SJSA1 (cell line): ENCODE results near the gene ADAMTS1. TPM values are rescaled to one million over a fixed set of nuclear protein-coding genes. Genes with fewer than 3 reads are reported as not detected.

Experiments
- DNase-seq, 2 experiments: peaks; one replicate each; pipeline ENCODE4 v3.0.0-alpha.2; 2015 to 2020; ENCODE audit warnings: low spot score in 2 of 2, low read depth in 1 of 2
- H3K27ac ChIP-seq: fragments of 250-450 bp; sonication (Bioruptor Pico); 2 replicates; pipeline ENCODE4 v1.5.1; 2020; ENCODE audit warnings: mild to moderate bottlenecking, moderate library complexity
- H3K27me3 ChIP-seq: fragments of 250-450 bp; sonication (Bioruptor Pico); replicated peaks from 2 replicates; pipeline ENCODE4 v1.5.1; 2020; ENCODE audit warnings: mild to moderate bottlenecking, moderate library complexity
- H3K36me3 ChIP-seq: fragments of 250-450 bp; sonication (Bioruptor Pico); 2 replicates; pipeline ENCODE4 v1.5.1; 2020; ENCODE audit warnings: mild to moderate bottlenecking
- H3K4me1 ChIP-seq: fragments of 250-450 bp; sonication (Bioruptor Pico); replicated peaks from 2 replicates; pipeline ENCODE4 v1.6.1; 2021; ENCODE audit warnings: mild to moderate bottlenecking
- H3K4me3 ChIP-seq: fragments of 250-450 bp; sonication (Bioruptor Pico); 2 replicates; pipeline ENCODE4 v1.5.1; 2020; ENCODE audit warnings: mild to moderate bottlenecking
- H3K9me3 ChIP-seq: fragments of 250-450 bp; sonication (Bioruptor Pico); replicated peaks from 2 replicates; pipeline ENCODE4 v1.5.1; 2020; ENCODE audit warnings: mild to moderate bottlenecking
- total RNA-seq: library from RNA; depleted of rRNA; stranded (reverse); fragments of >200 nt; shearing (Covaris generic); gene quantifications from 2 replicates; pipeline ENCODE4 v1.2.3, GENCODE V29; 2014

ADAMTS1 gene
- total RNA-seq, 1 experiment from 2014 or later: 57.6 TPM

DNA sequence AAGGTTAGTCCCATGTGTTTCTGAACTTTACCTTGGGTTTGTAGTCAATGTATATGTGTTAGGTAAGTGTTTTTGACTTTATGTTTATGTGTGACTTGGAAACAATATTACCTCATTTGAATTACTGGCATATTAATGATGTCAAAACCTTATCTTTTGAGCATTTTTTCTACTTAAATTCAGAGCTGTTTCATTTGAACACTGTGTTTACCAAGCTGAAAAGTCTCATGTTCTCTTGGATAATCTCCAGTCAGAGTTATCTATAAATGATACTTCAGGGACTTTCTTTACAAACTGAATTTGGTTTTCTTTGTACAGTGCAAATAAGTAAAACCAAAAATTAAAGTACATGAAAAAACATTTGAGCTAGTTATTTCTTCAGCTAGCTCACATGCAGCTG is 30.0 kb downstream of the ADAMTS1 start:
- Histone ChIP-seq H3K4me3 (no peak overlapping the region), H3K4me1 (peaks cover 70% of the 10 kb centered on the region), H3K27me3 (no peaks in the 10 kb centered on the region), H3K9me3 (no peaks in the 10 kb centered on the region), H3K27ac (peak overlapping the region; percentile 66), H3K36me3 (no peaks in the 10 kb centered on the region)
- no peak for DNase-seq

DNA sequence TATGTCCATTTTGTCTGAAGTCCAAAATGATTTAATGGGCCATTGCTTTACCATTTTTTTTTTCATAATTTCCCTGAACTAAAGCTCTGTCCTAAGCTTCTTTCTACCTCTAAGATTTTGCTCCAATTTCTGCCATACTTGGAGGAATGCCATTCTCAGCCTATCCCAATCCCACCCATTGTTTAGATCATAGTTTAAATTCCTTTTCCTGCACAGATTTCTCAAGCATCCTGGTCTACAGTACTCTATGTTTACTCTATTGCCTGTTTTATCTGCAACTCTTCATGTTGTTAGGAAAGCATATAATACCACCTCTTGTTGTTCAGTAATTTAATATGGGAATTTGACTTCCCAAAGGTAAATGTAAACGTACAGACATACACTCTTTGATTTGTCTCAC is 30.8 kb downstream of the ADAMTS1 start:
- H3K4me1 ChIP-seq: peaks cover 70% of the 10 kb centered on the region
- DNase-seq: peak in 1 of 2 experiments; percentile 74
- H3K9me3 ChIP-seq: no peaks in the 10 kb centered on the region
- peak overlapping the region; percentile 66 for H3K27ac ChIP-seq
- no peaks in the 10 kb centered on the region for H3K27me3 ChIP-seq
- H3K4me3 ChIP-seq: no peak overlapping the region
- H3K36me3 ChIP-seq: no peaks in the 10 kb centered on the region

DNA sequence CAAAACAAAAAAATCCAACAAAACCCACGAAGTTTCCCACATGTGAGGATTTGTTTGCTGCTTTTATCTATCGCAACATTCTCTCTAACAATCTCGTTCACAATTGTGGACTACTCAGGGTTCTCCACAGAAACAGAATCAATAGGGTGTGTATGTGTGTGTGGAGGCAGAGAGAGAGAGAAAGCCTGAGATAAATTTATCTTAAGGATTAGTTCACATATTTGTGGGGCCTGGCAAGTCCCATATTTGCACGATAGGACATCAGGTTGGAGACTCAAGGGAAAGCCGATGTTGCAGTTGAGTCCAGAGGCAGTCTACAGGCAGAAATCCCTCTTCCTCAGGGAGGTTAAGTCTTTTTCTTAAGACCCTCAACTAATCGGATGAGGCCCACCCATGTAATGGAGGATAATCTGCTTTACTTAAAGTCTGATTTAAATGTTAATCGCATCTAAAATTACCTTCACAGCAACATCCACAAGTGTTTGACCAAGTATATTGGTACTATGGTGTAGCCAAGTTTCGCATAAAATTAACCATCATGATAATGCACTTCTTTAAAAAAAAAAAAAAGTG is 31.7 kb downstream of the ADAMTS1 start:
- Histone ChIP-seq H3K9me3 (no peaks in the 10 kb centered on the region), H3K4me3 (no peak overlapping the region), H3K4me1 (peaks cover 69% of the 10 kb centered on the region), H3K27ac (peak overlapping the region; percentile 66; the same call in 1 of the 2 replicates), H3K36me3 (no peaks in the 10 kb centered on the region), H3K27me3 (no peaks in the 10 kb centered on the region)
- DNase-seq: peak in 1 of 2 experiments; percentile 28

DNA sequence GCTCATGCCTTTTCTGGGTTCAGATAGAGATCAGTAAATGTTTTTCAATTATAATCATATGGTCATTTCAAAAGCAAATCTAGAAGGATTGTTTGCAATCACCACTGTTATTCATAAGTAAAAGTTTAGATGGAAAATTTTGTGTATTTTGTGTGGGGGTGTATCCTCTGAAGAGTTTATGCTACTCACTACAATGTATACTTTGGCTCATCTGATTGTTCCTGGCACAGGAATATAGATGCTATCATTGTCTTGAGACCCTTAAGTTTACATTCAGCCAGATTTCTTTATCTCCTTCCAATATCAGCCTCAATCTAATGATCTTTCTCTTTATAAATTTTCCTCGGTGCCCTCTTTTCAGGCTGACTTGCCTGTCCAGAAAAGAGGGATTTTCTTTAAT is 33.0 kb downstream of the ADAMTS1 start:
- Histone ChIP-seq H3K27me3 (no peaks in the 10 kb centered on the region), H3K27ac (no peak overlapping the region), H3K9me3 (no peaks in the 10 kb centered on the region), H3K4me1 (peaks cover 75% of the 10 kb centered on the region), H3K36me3 (no peaks in the 10 kb centered on the region), H3K4me3 (no peak overlapping the region)
- no peak for DNase-seq

DNA sequence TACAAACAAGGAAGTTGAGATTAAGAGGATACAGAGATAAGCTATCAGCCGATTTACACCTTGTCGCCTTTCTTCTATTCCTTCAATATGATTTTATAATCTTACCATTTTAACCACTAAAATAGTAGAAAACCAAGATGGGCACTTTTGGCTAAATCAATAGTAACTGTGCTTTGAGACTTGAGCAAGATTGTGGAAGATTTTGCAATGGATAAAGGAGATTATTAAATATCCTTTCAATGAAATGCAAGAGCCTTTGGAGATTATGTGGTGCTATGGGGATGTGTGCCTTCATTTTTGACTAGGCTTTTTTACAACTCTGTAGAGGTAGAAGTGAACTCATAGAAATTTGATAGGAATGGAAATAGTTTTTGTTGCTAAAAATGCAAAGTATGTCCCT is 33.7 kb downstream of the ADAMTS1 start:
- peak overlapping the region; percentile 43 for H3K27ac ChIP-seq
- no peaks in the 10 kb centered on the region for H3K9me3 ChIP-seq
- DNase-seq: no peak
- peaks cover 82% of the 10 kb centered on the region for H3K4me1 ChIP-seq
- H3K36me3 ChIP-seq: no peaks in the 10 kb centered on the region
- H3K27me3 ChIP-seq: no peaks in the 10 kb centered on the region
- no peak overlapping the region for H3K4me3 ChIP-seq

DNA sequence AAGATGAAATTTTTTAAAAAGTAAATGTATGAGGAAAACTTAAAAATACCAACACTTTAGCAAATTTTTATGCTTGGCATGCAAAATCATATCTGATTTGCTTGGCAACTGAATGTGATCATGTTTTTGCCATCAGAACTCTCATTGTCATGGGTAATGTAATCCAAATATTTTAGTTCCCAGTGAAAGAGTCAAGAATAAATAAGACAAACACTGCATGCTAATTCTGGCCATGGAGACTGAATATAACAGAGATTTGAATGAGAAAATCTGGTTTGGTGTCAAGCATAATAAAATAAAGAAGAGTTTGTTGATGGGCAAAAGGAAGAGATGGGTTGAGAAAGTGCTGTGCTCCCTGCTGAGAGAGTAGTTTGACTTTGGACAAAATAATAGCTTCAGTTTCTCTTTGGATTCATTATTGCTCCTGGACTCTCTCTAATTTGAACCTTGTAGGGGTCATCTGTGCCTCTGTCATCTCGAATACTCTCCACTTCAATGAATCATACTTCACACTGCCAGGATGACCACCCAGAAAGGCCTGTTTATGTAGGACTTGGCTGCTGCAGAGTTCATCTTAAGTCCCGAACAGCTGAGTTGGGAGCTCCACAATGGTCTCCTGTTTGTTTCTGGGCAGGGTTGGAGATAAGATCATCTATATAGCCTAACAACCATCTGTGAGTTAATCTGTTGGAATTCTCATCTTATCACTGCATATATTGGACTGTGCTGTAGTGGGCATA is 34.4 kb downstream of the ADAMTS1 start:
- H3K4me3 ChIP-seq: no peak overlapping the region
- peak; percentile 91 to 94 for DNase-seq

DNA sequence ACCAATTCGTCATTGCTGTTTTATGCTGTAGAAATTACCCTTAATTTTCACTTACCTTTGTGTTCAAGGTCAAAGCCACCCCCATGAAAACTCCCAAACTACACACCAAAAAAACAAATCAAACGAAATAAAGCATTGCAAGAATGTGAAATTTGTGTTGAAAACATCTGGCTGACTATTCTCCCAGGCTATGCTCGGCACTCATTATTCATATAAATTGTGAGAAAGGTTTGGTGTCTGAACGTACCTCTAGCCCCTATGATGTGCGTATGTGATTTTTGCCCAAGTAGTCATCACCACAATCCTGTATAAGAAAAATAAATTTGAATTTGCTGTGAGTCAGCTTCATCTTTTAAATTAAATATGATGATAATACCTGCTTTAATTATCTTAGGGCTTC is 34.9 kb downstream of the ADAMTS1 start:
- peak overlapping the region; percentile 84 for H3K27ac ChIP-seq
- no peaks in the 10 kb centered on the region for H3K36me3 ChIP-seq
- peak in 1 of 2 experiments; percentile 63 for DNase-seq
- no peak overlapping the region for H3K4me3 ChIP-seq
- peaks cover 78% of the 10 kb centered on the region for H3K4me1 ChIP-seq
- no peaks in the 10 kb centered on the region for H3K27me3 ChIP-seq
- no peaks in the 10 kb centered on the region for H3K9me3 ChIP-seq

More for the DNA sequence above, 34.4 kb downstream of the ADAMTS1 start:
- H3K27me3 ChIP-seq: no peaks in the 10 kb centered on the region
- no peaks in the 10 kb centered on the region for H3K36me3 ChIP-seq
- H3K9me3 ChIP-seq: no peaks in the 10 kb centered on the region
- H3K27ac ChIP-seq: peak overlapping the region; percentile 84
- peaks cover 84% of the 10 kb centered on the region for H3K4me1 ChIP-seq

DNA sequence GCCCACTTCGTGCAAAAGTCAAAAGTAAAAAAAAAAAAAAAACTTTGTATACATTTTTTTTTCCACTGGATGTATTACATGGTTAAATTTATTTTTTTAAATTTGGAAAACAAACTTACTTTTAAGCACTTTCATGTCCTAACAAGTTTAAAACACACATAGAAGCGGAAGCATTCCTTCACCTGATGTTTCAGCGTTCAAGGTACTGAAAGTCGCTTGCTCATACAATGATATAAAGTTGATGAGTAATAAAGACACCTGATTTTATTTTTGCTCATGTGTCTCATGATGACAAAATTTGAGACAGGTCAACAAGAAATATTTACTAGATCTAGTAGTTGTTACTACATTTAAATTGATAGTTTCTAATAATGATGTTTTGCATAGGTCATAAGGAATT is 35.5 kb downstream of the ADAMTS1 start:
- peaks cover 73% of the 10 kb centered on the region for H3K4me1 ChIP-seq
- no peak for DNase-seq

DNA sequence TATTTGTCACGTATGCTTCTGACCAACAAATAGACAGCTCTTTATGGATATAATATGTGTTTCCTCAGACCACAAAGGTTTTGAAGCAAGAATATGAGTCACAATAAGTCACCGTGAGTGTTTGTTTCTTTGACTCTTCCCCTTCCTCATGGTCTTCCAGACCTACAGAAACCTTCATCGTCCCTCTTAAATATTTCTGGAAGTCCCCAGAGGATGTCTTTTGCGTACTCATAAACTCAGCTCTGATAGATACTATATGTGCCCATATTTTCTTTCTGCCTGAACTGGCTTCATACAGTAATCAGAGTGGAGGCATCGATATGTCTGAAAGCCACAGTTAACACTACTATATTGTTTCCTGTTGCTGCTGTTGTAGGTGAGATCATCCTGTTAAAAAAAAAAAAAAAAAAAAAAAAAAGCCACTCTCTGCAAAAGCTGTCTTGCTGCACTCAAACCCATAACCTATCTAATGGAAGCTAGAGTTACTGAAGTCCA is 38.4 kb downstream of the ADAMTS1 start:
- H3K36me3 ChIP-seq: no peaks in the 10 kb centered on the region
- peak in 1 of 2 experiments; percentile 85 for DNase-seq

More for the DNA sequence above, 35.5 kb downstream of the ADAMTS1 start:
- Histone ChIP-seq H3K9me3 (no peaks in the 10 kb centered on the region), H3K36me3 (no peaks in the 10 kb centered on the region), H3K4me3 (no peak overlapping the region), H3K27me3 (no peaks in the 10 kb centered on the region), H3K27ac (peak overlapping the region; percentile 84)

DNA sequence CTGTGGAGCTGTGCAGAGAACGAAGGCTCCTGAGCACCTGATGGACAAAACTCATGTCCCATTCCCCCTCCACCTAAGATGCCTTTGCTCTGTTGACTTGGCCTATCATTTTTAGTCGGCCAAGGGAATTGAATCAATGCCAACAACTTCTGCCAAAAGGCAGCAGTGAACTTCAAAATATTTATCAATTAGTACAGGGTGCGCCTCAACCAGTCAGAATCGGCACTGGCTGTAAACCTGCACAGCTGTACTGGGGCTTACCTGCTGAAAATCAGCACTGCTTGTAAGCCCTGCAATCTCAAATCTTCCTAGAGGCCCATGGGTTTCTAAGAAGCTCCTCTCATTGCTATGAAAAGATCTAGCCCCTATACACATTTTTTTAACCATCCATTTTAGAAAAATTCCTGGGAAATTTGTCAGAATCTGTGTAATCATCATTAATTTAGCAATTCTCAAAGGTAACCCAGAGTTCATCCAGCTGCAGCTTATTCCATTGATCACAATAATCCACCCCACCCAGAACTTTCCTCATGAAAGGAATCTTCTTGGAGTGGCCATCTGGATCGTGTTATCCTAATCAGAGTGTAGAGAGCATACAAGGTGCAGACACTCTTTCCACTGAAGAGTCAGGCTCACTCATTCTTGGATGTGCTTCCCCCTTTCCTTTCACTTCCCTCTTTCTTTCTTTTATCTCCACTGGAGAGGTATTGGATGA is 40.2 kb downstream of the ADAMTS1 start:
- Histone ChIP-seq H3K4me3 (no peak overlapping the region), H3K9me3 (no peaks in the 10 kb centered on the region), H3K27ac (no peak overlapping the region), H3K36me3 (no peaks in the 10 kb centered on the region), H3K27me3 (no peaks in the 10 kb centered on the region), H3K4me1 (peaks cover 49% of the 10 kb centered on the region)
- no peak for DNase-seq

More for the DNA sequence above, 38.4 kb downstream of the ADAMTS1 start:
- Histone ChIP-seq H3K4me3 (no peak overlapping the region), H3K27ac (peak overlapping the region; percentile 78), H3K9me3 (no peaks in the 10 kb centered on the region), H3K4me1 (peaks cover 49% of the 10 kb centered on the region), H3K27me3 (no peaks in the 10 kb centered on the region)

DNA sequence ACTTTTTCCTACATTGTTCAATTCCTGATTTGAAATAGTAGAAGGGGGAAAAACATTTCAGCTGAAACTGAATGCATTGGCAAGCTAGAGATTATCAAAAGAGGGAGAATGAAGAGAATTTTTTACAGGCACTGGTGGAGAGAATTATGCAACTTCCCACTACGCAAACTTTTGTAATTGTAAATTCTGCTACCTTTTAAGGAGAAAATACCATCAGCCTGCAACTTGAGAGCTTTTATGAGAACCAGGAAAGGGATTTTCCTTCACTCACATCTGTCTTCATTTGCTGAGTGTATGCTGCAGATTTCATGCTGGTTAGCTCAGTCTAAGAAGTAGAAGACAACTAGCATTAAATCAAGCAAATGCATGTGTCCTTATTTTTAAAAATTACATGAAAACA is 43.7 kb downstream of the ADAMTS1 start:
- Histone ChIP-seq H3K36me3 (no peaks in the 10 kb centered on the region), H3K27me3 (no peaks in the 10 kb centered on the region), H3K4me1 (peaks cover 31% of the 10 kb centered on the region), H3K27ac (peak overlapping the region; percentile 10), H3K9me3 (no peaks in the 10 kb centered on the region; the same call in none of the 2 replicates), H3K4me3 (no peak overlapping the region)
- peak in 1 of 2 experiments; percentile 20 for DNase-seq

DNA sequence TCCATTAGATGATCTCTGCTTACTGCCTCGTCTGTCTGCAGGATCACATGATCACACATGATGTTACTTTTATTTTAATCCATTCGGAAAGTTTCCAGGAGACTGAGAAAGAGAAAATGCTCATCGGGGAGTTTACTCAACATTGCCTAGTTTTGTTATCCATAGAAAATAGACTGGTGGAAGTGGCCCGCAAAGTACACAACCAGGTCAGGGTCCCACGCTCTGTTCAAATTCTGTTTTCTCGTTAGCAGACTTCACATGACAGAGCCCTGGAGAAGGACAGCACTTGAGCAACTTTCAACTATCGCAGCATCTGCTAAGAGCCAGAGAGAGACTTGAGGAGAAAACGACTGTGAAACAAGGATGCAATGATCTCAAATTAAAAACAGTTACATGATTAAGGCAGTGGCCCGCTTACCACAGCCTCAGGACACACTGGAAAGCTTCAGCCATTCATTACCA is 44.2 kb downstream of the ADAMTS1 start:
- peak overlapping the region; percentile 10 for H3K27ac ChIP-seq
- no peaks in the 10 kb centered on the region; the same call in none of the 2 replicates for H3K9me3 ChIP-seq
- peaks cover 31% of the 10 kb centered on the region for H3K4me1 ChIP-seq
- no peaks in the 10 kb centered on the region for H3K27me3 ChIP-seq
- H3K4me3 ChIP-seq: no peak overlapping the region
- peak in 1 of 2 experiments; percentile 15 for DNase-seq
- H3K36me3 ChIP-seq: no peaks in the 10 kb centered on the region

DNA sequence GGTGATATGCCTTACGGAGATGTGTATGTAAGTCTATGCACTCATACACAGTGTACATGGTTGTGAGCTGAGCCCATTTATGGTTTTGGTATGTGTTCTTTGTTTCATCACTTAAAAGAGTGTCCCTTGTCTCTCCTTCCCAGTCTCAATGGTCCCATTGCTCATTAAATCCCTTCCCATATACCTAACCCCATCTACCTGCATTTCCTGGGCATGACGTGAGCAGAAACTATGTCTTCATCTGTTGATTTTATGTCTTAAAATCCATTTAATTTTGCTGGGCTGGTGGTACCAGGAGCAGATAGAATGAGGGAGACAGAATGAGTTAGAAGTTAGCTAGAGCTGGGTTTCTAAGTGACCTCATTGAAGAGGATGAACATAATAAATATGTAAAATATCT is 44.8 kb downstream of the ADAMTS1 start:
- no peak for DNase-seq
- no peak overlapping the region for H3K27ac ChIP-seq
- no peaks in the 10 kb centered on the region for H3K36me3 ChIP-seq
- no peaks in the 10 kb centered on the region for H3K27me3 ChIP-seq
- H3K9me3 ChIP-seq: no peaks in the 10 kb centered on the region; the same call in none of the 2 replicates
- H3K4me3 ChIP-seq: no peak overlapping the region
- peaks cover 35% of the 10 kb centered on the region for H3K4me1 ChIP-seq
